PC-3 (cell line): ENCODE measurements around the gene GRB14.

Experiments used
- CTCF ChIP-seq: fragments of 300-600 bp; sonication (generic); conservative IDR thresholded peaks from 2 replicates; pipeline ENCODE4 v1.5.1; 2017; ENCODE audit warnings: antibody characterized with exemption, low read depth, mild to moderate bottlenecking, low read length
- EZH2 ChIP-seq: fragments of 300-600 bp; sonication (generic); IDR thresholded peaks from one replicate; pipeline ENCODE4 v1.6.1; 2017; ENCODE audit warnings: antibody characterized with exemption, mild to moderate bottlenecking, low read length; ENCODE audit not compliant: unreplicated experiment

- no peak for TF ChIP-seq CTCF
- TF ChIP-seq EZH2: no peak
Observed at GRCh38 chr2:164620457-164620856, 825 bp downstream of the GRB14 start.
